HFF-Myc (cell line): ENCODE measurements around the gene INAVA.

Source experiments
- DNase-seq: peaks from one replicate; pipeline ENCODE4 v3.0.0-alpha.2; 2011; ENCODE audit warnings: low read depth; ENCODE audit errors: extremely low read depth
- H3K4me3 ChIP-seq: replicated peaks from 2 replicates; pipeline ENCODE4 v1.5.1; 2011; ENCODE audit warnings: low read depth, mild to moderate bottlenecking, control low read depth, low read length
- CTCF ChIP-seq: IDR thresholded peaks from 2 replicates; pipeline ENCODE4 v1.5.1; 2012; ENCODE audit warnings: mild to moderate bottlenecking, low read depth, low read length, control low read depth; ENCODE audit errors: missing control alignments

The INAVA gene

DNA sequence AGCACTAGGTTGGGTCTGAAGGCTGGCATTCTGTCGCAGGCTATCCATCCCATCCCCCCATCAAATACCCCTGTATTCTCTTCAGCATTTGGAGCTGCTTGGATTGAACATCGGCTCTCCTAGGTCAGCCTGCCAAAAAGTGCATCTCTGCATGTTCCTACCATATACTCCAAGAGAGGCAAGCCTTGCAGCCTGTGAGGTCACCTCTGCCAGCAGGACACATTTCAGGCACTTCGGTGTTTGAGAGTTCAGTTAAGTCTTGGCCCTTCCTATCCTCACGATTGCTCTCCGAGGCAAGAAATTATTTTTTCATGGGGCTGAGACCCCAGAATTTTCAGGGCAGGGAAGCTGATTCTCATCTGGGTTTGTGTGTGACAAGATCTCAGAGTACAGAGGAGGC lies 19.3 kb upstream of the INAVA start:
- DNase-seq = no peak
- no peak for TF ChIP-seq CTCF
- H3K4me3 ChIP-seq = no peak overlapping the region

DNA sequence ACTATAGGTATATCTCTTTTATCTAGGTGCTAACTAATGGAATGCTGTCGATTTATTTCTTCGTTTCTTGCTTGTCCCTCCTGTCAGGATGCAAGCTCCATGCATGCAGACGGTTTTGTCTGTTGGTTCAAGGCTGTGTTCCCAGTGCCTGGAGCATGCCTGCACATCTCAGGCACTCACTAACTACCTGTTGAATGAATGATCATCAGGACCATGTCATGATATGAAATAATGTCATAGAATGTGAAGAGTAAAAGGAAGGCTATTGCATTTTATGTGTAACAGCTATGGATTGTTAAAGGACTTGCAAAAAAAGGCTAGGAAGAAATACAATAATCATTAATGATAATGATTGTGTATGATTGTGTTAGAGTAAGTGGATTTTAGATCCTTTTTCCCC lies 17.7 kb upstream of the INAVA start:
- DNase-seq = no peak
- no peak for TF ChIP-seq CTCF
- H3K4me3 ChIP-seq = no peak overlapping the region

DNA sequence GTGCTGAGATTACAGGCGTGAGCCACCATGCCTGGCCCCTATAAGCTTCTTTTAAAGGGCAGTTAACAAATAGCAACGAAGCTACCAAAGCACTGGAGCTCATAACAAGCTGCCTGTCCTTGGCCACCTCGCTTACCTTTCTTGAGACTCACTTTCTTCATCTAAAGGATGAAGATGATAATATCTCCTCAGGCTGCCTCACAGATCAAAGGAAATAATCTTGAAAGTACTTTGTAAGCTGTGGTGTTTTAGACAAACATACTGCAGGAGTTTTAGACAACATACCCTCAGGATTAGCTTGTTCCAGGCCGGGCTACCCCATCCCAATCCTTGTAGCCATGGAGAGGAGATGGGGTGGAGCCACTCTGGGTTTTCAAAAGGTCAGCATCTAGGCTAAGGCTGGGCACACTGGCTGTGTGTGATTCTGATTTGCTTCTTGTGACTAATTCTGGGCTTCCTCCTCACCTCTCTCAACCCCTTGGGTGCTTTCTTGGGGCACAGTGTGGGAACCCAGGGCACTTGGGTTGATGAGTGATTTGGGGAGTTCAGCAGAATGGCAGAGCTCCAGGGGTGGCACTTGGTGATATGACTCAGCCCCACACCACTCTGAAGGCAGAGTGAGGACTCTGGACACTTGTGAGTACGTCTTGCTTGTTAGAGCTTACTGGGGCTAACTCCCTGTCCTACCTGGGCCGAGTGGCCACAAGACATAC lies 16.7 kb upstream of the INAVA start:
- no peak for DNase-seq
- H3K4me3 ChIP-seq = no peak overlapping the region
- TF ChIP-seq CTCF = no peak

- TF ChIP-seq CTCF = no peak
Observed at GRCh38 chr1:200880212-200880611, 14.5 kb upstream of the INAVA start.

GRCh38 chr1:200883118-200883517 lies 11.6 kb upstream of the INAVA start:
- DNase-seq = no peak
- TF ChIP-seq CTCF = no peak
- H3K4me3 ChIP-seq = no peak overlapping the region

More at GRCh38 chr1:200880212-200880611, 14.5 kb upstream of the INAVA start:
- DNase-seq = no peak
- no peak overlapping the region for H3K4me3 ChIP-seq

GRCh38 chr1:200885623-200886402 lies 8.9 kb upstream of the INAVA start:
- DNase-seq = no peak
- no peak for TF ChIP-seq CTCF
- no peak overlapping the region for H3K4me3 ChIP-seq

DNA sequence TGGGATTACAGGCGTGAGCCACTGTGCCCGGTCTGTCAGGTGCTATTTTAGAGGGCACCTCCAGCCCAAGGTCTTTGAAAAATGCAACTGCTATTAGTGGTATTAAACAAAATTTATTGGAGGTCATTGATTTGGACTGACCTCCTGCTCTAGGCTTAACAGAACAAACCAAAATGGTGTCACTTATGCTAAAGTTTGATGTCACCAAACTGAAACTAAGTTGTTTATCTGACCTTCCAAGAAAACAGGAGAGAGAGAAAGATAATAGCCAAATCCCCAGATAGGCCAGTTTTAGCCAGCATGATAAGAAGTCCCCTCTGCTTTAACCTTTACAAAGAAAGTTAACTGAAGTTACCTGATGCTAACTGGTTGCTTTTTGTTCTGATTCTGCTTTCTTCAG lies 8.1 kb upstream of the INAVA start:
- no peak overlapping the region for H3K4me3 ChIP-seq
- DNase-seq = no peak
- TF ChIP-seq CTCF = no peak
